ENCODE results near the gene IQCN.

GRCh38 chr19:18287836-18288772, 13.9 kb upstream of the IQCN start:
- TF ChIP-seq CTCF (IDR thresholded peaks at IDR 0.05) = no peak
- no peak for TF ChIP-seq POLR2A (IDR thresholded peaks at IDR 0.05)

Data from uterus (tissue), 2 donors.